ENCODE data around the gene MTFP1. TPM values are rescaled to one million over a fixed set of nuclear protein-coding genes. Genes with fewer than 3 reads are reported as not detected.
"Not testable (repeated sequence)": the region's sequence is repeated elsewhere in the genome, so short reads cannot be mapped to it uniquely, and the experiment has no call there.

MTFP1 gene
- total RNA-seq (2014; rRNA removed; shearing (Covaris generic)): 45.6 and 47.0 TPM in 2 replicates

- DNase-seq (ENCODE audit: low spot score): peak; percentile 23
Observed at GRCh38 chr22:30425616-30426387, at the start of gene MTFP1. MTFP1 (plus strand) TSS chr22:30425768; CDS start chr22:30425880, 112 bp downstream.

- no peak for DNase-seq (ENCODE audit: low spot score)
Observed at GRCh38 chr22:30380011-30380410, 45.6 kb upstream of the MTFP1 start.

- DNase-seq (ENCODE audit: low spot score): no peak
Observed at GRCh38 chr22:30381264-30381663, 44.3 kb upstream of the MTFP1 start.

GRCh38 chr22:30382340-30382739 lies 43.2 kb upstream of the MTFP1 start:
- no peak for DNase-seq (ENCODE audit: low spot score)

- DNase-seq (ENCODE audit: low spot score): no peak
Observed at GRCh38 chr22:30383061-30383460, 42.5 kb upstream of the MTFP1 start.

- no peak for DNase-seq (ENCODE audit: low spot score)
Observed at GRCh38 chr22:30385942-30386341, 39.6 kb upstream of the MTFP1 start.

- DNase-seq (ENCODE audit: low spot score): no peak
Observed at GRCh38 chr22:30386608-30386959, 39.0 kb upstream of the MTFP1 start.

GRCh38 chr22:30386960-30387827 lies 38.4 kb upstream of the MTFP1 start, which contains the start of gene RNF215:
RNF215 (minus strand) TSS chr22:30387411; CDS start chr22:30387313, 98 bp downstream.
- peak; percentile 26 for DNase-seq (ENCODE audit: low spot score)

- DNase-seq (ENCODE audit: low spot score): peak; percentile 62
Observed at GRCh38 chr22:30390974-30391691, 34.4 kb upstream of the MTFP1 start.

- DNase-seq (ENCODE audit: low spot score): no peak
Observed at GRCh38 chr22:30392661-30393321, 32.8 kb upstream of the MTFP1 start.

- no peak for DNase-seq (ENCODE audit: low spot score)
Observed at GRCh38 chr22:30393322-30393680, 32.3 kb upstream of the MTFP1 start.

GRCh38 chr22:30393885-30394284 lies 31.7 kb upstream of the MTFP1 start:
- no peak for DNase-seq (ENCODE audit: low spot score)

- DNase-seq (ENCODE audit: low spot score): peak; percentile 16
Observed at GRCh38 chr22:30396871-30397655, 28.5 kb upstream of the MTFP1 start, which contains the start of gene SEC14L2. SEC14L2 (plus strand) TSS chr22:30397018; CDS start chr22:30397117, 99 bp downstream.

- no peak for DNase-seq (ENCODE audit: low spot score)
Observed at GRCh38 chr22:30397656-30398635, 27.6 kb upstream of the MTFP1 start.

GRCh38 chr22:30398685-30399680 lies 26.6 kb upstream of the MTFP1 start:
- no peak for DNase-seq (ENCODE audit: low spot score)

- no peak for DNase-seq (ENCODE audit: low spot score)
Observed at GRCh38 chr22:30399718-30400117, 25.9 kb upstream of the MTFP1 start.

GRCh38 chr22:30400159-30400558 lies 25.4 kb upstream of the MTFP1 start:
- DNase-seq (ENCODE audit: low spot score): no peak

GRCh38 chr22:30401024-30401423 lies 24.5 kb upstream of the MTFP1 start:
- DNase-seq (ENCODE audit: low spot score): not testable (repeated sequence)

All from H4 (cell line).